ENCODE measurements around the gene OR10G3.

OR10G3 gene, protein sequence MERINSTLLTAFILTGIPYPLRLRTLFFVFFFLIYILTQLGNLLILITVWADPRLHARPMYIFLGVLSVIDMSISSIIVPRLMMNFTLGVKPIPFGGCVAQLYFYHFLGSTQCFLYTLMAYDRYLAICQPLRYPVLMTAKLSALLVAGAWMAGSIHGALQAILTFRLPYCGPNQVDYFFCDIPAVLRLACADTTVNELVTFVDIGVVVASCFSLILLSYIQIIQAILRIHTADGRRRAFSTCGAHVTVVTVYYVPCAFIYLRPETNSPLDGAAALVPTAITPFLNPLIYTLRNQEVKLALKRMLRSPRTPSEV

DNA sequence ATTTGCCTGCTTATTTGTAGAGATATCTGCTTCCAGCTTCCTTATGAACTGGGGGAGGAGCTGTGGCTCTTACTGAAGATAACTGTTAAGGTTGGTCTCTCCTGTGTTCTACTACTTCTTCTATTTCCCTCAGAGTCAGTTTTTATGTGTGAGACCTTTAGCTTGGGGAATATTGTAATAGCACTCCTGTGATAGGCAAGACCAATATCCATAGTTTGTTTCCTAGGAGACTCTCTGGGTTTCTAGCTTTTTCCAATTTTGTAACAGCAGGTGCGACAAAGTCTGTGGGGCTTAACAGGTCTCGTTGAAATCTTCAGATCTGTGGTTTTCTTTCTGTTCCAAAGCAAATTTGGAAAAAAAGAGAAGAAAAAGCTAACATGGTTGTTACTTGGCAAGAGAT lies at the start of gene OR10G3:
OR10G3 (minus strand) TSS at position 101 of the 400 bp plus-strand sequence. CDS start 9,332 bp downstream, outside the sequence.
- TF ChIP-seq, protein P1, sequence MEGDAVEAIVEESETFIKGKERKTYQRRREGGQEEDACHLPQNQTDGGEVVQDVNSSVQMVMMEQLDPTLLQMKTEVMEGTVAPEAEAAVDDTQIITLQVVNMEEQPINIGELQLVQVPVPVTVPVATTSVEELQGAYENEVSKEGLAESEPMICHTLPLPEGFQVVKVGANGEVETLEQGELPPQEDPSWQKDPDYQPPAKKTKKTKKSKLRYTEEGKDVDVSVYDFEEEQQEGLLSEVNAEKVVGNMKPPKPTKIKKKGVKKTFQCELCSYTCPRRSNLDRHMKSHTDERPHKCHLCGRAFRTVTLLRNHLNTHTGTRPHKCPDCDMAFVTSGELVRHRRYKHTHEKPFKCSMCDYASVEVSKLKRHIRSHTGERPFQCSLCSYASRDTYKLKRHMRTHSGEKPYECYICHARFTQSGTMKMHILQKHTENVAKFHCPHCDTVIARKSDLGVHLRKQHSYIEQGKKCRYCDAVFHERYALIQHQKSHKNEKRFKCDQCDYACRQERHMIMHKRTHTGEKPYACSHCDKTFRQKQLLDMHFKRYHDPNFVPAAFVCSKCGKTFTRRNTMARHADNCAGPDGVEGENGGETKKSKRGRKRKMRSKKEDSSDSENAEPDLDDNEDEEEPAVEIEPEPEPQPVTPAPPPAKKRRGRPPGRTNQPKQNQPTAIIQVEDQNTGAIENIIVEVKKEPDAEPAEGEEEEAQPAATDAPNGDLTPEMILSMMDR (IDR thresholded peaks at IDR 0.05): no peak

DNA sequence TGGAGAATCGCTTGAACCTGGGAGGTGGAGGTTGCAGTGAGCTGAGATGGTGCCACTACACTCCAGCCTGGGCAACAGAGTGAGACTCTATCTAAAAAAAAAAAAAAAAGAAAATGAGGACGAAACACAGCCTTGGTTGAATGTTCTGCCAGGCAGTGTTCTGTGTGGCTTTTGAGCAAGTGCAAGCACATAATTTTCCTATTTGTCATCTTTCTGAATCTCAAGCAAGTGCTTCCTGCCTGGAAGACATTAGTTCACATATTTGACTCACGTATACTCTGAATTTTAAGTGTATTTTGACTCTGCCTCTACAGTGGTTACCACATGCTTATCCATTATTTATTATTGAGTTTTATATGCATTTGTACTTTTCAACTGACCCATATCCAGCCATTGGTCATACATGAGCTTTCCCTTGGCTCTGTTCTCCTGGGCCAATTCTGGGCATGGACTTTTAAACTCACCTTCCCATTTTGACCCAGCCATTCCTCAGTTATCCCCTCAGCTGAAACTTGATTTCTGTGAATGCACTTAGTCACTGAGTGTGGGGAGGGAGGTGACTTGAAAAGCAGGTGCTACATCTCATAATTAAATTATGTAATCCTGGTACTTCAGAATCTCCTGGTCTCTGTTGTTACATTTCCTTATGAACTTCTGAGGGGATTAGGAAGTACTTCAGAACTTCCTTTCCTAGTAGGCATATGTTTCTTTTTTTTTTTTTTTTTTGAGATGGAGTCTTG lies 46.8 kb upstream of the OR10G3 start:
- TF ChIP-seq, protein P1 (IDR thresholded peaks at IDR 0.05): no peak

DNA sequence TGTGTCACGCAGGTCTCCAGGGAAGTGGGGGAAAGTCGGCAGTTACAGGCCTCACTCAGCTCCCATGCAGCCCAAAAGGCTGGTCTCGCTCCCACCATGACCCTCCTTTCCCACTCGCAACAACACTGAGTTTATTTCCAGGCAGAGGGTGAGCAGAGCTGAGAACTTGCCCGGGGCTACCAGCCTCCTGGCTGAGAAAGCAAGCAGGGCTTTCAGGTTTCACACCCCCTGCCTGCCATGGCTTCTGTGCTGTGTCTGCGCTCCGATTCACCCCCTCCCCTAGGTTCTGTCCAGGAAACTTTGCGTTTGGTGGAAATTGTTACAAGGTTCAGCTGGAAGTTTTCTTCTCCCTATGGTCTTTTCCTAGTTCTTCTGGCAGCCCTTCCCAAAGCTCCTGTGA lies 37.7 kb upstream of the OR10G3 start:
- TF ChIP-seq, protein P1 (IDR thresholded peaks at IDR 0.05): no peak

DNA sequence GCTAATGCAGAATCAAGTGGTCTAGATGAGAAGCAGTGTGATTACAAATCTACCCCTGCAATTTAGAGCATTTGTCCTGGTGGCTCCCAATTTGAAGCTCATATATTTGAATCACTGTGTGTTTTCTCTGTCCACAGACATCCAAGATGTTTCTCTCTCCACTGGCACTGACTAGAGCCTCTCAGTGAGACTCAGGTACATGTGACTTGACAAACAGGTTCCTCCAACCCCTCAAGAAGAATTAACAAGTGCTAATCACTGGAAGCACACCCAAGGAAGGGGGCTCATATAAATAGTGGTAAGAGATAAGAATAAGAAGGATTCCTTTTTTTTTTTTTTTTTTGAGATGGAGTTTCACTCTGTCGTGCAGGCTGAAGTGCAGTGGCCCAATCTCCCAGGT lies 34.4 kb upstream of the OR10G3 start:
- TF ChIP-seq, protein P1 (IDR thresholded peaks at IDR 0.05): no peak

DNA sequence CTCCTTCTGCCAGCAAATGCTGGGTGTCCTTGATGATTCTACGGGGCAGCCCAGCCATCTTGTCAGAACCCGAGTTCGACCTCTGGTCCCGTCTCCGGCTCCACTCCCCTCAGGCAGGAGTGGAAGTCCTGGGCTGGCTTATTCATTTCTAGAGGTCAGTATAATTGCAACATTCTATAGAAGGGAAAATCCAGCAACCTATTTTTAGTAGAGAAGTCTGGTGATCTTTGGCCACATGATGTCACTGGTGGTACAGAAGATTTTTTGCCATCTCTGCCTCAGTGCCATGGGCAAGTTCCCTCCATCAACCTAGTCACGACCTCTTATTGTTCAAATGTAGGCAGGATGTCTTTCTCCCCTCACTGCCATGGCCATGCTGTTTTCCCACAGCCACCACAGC lies 32.4 kb upstream of the OR10G3 start:
- TF ChIP-seq, protein P1 (IDR thresholded peaks at IDR 0.05): no peak

DNA sequence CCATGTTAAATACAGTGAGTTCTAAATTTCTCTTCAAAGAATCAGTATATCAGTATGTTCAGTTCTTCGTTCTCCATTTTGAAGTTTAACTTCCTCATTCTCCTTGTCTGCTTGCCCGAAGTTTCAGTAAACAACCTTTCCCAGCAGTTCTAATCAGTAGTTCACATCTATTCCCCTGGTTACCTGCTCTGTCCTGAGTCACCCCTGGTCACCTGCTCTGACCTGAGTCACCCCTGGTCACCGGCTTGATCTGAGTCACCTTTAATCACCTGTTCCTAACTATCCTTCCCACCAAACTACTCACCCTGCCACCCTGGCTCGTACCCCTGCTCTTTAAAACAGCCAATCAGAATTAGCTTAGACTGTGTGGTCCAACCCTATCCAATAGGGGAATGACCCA lies 9.4 kb upstream of the OR10G3 start:
- TF ChIP-seq, protein P1 (IDR thresholded peaks at IDR 0.05): no peak

DNA sequence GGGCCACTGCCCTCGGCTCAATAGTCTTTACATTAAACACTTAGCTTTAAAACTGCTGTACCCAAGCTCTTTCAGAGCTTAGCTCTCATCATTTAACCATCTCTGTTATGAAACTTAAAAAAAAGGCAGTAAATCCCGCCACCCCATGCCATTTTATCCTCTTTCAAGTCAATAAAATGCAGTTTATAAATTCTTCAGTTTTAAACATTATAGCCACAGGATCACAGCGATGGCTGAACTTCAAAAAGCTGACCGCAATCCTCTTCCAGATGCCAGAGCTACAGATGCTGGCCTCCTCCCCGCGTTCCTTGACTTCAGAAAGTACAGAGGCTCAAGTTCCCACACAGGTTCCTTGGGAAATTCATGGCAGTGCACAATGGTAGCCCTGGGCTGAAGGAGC lies 4.2 kb downstream of the OR10G3 start:
- TF ChIP-seq, protein P1 (IDR thresholded peaks at IDR 0.05): no peak

Measured in LNCAP (cell line).